NCI-H460 (cell line): ENCODE measurements around the gene ANKRD44. TPM values are rescaled to one million over a fixed set of nuclear protein-coding genes. Genes with fewer than 3 reads are reported as not detected.

Source experiments
- DNase-seq: peaks from one replicate; pipeline ENCODE4 v3.0.0-alpha.2; 2016; ENCODE audit warnings: low read depth; ENCODE audit errors: extremely low read depth
- total RNA-seq: library from RNA; depleted of rRNA; stranded (reverse); fragments of >200 nt; shearing (Covaris generic); gene quantifications from 2 replicates; pipeline ENCODE4 v1.2.3, GENCODE V29; 2014

The ANKRD44 gene
- total RNA-seq, 1 experiment from 2014 or later, result 20.8 TPM

DNA sequence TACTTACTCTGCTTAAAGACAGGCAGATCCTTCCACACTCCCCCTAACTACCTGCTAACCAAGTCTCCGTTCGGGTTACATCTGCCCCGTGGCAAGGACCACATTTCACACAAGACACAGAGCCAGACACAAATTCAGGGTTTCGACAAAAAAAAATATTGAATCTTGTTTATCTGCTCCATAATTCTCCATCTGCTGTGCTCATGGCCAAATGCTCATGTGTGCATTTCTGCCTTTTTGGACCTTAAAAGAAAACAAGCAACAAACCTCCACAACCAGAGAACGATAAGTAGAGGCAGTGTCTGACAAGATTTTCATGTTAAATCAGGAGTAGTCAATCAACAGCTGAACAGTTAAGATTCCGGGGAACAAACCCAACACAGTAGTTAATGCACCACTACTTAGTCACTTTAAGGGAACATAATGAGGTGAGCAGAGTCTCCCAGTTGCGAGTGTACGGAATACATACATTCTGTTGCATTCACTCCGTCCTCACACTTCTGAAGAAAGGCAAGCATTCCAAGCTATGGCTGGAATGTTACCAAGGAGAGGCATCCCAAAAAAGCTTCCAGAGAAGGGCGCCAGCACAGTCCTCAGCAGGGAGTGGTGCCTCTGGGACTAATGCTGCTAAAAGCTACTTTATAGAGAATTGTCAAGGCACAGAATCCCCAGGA lies 121.0 kb downstream of the ANKRD44 start:
- DNase-seq, result no peak

GRCh38 chr2:197185676-197186075 lies 124.9 kb downstream of the ANKRD44 start:
- DNase-seq, result no peak

- DNase-seq, result no peak
Measured at GRCh38 chr2:197184959-197185586, 125.5 kb downstream of the ANKRD44 start.

DNA sequence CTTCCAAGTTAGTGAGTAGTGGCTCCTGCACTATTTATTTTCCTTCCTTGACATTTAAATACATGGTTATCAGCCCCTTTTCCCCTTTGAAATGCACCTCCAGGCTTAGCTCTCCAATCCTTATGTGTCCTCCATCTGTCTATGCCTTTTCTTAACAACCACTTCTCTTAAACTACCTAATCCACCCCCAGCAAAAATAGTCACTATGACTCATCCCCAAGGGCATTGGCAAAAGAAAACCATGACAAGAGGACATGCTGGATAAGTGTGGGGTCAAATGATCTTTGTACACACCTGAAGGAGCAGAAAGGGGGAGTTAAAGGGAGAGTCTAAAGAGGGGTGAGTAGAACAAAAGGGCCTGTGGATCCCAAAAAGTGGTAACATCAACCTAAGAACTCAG lies 127.2 kb downstream of the ANKRD44 start:
- no peak for DNase-seq

DNA sequence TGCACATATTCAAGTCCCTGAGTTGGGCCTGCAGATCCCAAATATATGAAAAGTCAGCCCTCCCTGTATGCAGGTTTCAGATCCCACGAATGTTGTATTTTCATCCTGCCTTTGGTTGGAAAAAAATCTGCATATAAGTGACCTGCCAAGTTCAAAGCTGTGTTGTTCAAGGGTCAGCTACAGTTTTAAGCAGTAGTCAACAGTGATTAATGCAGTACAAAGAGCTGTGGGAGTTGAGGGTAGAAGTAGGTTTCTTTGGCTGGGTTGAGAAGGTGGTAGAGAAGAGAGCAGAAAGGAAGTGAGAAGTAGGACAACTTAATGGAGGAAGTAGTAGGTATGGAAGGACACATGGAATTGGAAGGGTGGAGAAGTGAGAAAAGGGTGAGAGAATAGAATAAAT lies 127.9 kb downstream of the ANKRD44 start:
- DNase-seq, result no peak

DNA sequence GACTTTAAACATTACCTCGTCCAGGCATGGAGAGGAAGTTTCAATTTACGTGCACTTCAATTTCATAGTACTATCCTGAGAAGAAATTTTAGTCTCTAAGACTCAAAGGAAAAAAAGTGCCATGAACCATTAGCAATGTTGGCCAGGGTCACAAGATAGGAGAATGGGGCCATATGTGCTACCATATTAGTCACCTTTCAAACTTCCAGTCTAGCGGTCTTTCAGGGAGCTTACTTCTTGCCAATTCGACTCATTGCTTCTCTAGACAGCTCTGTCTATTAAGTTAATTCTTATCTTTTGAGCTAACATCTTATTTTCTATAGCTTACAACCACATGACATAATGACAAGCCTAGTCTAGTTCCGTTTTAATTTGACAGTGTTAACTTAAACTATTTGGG lies 129.1 kb downstream of the ANKRD44 start:
- no peak for DNase-seq

- peak; percentile 85 for DNase-seq
Measured at GRCh38 chr2:197179744-197180498, 130.7 kb downstream of the ANKRD44 start.

DNA sequence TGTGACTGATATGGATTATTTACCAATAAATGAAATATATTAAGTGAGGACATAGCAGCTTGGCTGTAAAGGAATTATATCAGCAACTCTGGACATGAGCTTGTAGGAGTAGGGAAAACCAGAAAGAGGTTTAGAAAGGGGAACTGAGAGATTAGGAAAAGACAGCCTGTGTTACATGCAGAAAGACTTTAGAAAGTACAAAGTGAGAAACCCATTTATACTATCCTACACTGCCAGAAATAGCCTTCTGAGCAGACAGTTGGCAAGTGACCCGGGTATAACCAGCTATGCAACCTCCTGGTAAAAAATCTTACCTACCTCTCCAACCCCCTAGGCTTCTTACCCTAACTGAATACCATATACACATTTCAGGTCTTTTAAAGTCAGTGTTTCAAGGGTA lies 134.1 kb downstream of the ANKRD44 start:
- no peak for DNase-seq

- DNase-seq, result peak; percentile 56
Measured at GRCh38 chr2:197174539-197175094, 136.0 kb downstream of the ANKRD44 start.

- DNase-seq, result no peak
Measured at GRCh38 chr2:197171582-197171981, 139.0 kb downstream of the ANKRD44 start.

DNA sequence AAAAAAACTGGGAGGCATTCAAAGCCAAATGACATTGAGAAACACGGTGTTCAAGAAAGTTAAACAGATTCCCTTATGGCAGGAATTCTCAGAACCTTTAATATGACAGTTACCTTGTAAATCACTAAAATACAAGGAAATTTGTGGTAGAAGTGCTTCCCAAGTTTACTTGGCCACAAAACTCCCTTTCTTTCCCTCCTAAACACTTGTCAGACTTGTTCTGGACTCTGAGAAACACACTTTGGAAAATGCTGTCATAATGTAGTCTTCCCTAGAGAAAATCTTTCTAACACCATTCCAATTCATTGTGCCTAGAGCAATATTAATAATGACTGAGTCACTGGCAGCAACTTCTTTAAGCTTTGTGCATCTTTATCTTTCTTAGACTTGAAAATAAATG lies 140.4 kb downstream of the ANKRD44 start:
- DNase-seq, result no peak

GRCh38 chr2:197168705-197169104 lies 141.9 kb downstream of the ANKRD44 start:
- DNase-seq, result peak; percentile 54

DNA sequence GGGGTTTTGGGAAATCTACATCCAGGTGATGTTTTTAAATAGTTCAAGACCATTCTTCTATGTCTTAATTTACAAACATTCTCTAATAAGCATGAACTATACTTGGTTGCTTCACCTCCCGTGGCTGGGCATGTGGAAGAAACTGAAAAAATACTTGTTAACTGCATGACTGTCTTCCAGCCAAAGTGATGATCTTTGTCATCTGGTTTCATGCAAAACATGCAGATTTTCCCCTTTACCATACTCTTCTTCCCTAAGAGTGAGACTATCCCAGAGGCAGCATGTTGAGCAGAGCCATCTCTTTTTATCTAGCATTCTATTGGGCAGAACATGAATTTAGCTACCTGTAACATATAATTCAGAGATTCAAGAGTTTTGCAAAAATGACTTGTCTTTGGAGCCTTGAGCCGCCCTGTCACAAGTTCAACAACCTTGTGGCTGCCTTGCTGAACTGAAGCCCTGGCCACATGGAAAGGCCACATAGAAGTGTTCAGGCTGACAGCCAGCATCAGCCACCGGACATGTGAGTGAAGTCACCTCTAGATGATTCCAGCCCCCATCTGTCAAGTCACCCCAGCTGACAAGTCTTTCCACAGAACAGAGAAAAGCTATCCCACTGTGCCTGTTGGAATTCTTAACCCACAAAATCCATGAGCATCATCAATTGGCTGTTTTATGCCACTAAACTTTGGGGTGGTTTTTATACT lies 142.8 kb downstream of the ANKRD44 start:
- no peak for DNase-seq

DNA sequence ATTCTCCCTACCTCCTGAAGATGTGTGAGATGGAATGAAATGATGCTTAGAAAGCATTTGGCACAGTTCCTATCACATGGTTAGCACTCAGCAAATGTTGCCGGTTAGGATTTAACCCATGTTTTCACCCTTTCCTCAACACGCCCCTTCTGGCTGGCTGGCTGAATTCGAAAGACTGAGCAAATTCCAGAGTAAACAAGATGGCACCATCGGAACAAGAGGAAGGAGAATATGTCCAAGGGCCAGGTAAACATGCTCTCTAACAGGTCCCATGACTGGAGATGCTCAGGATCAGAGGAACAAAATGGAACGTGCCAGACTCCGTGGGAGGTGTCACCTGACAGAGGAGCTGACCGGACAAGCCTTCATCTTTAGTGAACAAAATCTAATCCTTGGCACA lies 145.6 kb downstream of the ANKRD44 start:
- no peak for DNase-seq

GRCh38 chr2:197164141-197164754 lies 146.3 kb downstream of the ANKRD44 start:
- DNase-seq, result no peak

- no peak for DNase-seq
Measured at GRCh38 chr2:197163712-197164140, 146.9 kb downstream of the ANKRD44 start.

GRCh38 chr2:197161774-197162173 lies 148.8 kb downstream of the ANKRD44 start:
- no peak for DNase-seq

DNA sequence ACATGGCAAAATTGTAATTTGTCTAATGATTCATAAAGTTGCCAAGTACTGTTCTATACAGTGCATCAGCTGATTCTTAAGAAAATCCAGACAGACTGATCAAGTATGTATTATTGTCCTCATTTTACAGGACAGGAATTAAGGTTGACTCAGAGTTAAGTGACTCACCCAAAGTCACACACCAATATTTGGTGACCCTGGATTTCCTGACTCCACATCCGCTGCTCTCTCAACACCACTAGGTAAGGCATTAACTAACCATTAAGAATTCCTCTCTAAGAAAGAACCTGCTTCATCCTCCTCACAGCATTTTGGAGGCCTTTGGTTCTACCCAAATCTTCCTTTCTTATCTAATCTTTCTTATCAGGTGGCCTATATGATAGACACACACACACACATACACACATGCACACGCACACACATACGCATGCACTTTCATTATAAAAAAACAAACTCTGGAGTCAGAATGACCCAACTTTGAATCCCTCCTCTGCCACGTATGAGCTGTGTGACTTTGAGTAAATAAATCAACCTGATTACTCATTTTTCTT lies 150.8 kb downstream of the ANKRD44 start:
- peak; percentile 88 for DNase-seq

DNA sequence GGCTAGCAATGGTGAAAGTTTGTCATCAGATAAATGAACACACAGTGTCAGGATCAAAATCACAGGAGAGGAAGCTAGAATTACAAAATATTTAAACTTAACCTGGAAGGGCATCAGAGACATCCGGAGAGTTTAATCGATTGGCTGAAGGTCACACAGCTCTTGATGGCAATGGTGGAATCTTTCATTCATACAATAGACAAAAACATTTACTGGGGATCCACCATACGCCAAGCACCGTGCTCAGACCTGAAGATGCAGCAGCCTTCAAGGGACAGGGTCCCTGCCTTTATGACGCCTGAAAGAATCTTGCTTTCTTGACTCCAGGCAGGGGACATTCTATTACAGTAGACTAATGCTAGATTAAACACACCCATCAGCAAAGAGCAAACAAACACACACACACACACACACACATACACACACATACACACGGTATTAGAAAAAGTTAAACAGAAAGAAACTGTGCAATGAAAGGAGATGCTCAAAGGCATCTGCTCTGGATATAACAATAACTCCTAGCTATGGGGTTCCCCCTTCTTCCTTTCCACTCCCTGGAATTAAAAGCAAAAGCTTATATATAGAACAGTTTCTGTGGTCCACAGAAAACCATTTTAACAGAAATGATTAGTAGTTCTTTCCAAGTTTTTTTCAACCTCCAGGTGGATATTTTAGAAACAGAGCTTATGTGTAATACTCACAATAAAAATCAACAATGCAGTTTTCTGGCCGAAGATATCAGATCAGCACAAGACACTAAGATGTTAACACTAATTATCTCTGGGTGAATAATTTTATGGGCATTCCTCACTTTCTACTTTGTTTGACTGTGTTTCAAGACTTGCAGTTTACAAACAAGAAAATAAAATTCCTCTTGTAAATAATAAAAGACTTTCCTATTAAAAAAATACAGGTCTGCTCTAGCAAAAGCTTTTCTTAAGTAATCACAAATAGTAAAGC lies 151.7 kb downstream of the ANKRD44 start:
- peak; percentile 68 for DNase-seq
